H4 (cell line): ENCODE results near the gene ITGB6. TPM values are rescaled to one million over a fixed set of nuclear protein-coding genes. Genes with fewer than 3 reads are reported as not detected.
"Not testable (repeated sequence)": the region's sequence is repeated elsewhere in the genome, so short reads cannot be mapped to it uniquely, and the experiment has no call there.

Source experiments
- DNase-seq: peaks from one replicate; pipeline ENCODE4 v3.0.0-alpha.2; 2015; ENCODE audit warnings: low spot score
- total RNA-seq: library from RNA; depleted of rRNA; stranded (reverse); fragments of >200 nt; shearing (Covaris generic); gene quantifications from 2 replicates; pipeline ENCODE4 v1.2.3, GENCODE V29; 2014

The ITGB6 gene
- total RNA-seq, 1 experiment from 2014 or later, result not detected

DNA sequence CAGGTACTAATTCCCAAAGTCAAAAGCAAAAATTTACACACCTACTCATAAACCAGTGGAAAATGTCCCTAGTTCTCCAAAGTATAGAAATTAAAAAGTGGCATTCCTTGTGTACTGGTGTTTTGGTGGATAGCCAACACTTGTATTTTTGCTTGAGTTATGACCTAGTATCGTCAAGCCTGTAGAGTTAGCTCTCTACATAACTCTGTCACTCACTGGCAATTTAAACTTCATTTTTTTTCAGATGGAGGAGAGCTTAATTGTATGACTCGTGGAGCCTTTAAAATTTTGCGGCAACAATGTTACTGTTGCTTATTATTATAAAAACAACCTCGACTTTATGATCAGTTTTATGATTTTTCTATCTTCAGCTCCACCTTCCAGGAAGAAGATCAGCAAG is 58.7 kb downstream of the ITGB6 start:
- no peak for DNase-seq

DNA sequence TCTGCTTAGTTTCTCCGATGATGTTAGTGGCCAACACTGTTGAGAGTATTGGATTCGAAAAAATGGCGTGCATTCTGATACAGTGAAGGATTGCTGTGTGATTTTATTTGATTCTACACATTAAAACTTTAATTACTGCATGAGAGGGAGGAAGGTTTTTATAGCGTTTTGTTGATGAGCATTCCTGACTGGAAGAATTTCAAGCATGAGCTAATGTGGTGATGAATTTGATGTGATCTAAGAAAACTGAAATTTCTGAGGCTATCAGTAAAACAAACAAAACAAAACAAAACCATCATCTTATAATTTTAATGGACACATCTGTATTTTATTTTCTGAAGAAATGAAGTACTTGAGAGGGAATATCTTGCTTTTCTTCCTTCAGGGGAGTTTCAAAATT is 59.6 kb downstream of the ITGB6 start:
- no peak for DNase-seq

DNA sequence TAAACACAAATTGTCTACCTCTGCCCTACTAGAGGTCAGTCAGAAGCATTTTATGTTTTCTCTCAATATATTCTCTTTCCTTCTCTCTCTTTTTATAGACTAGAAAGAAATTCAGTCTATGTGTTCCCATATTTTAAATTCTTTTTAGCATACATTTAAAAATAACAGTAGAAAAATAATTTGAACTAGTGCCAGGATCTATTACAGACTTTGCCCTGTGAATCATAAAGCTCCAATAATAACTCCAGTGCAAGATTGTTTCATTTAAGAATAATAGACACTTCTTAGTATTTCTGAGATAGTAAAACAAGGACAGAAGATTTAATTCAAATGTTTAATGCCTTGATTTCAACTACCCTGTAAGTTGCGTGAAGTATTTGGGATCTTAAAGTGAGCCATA is 60.1 kb downstream of the ITGB6 start:
- DNase-seq, result no peak

DNA sequence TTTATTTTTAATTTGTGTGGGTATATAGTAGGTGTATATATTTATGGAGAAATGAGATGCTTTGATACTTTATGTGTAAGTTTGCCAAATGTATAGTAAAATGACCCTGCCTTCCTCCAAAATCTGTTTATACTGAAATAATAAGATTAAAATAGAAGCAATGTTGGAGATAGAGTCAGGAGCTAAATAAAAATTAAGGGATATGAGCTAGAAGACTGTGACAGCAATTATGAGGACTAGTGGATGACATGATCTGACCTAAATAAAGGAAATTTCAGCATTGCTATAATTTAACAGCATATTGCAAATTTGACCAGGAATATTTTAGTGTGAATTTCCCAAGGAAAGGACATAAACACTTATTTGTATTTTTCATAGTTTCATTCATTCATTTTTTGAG is 60.7 kb downstream of the ITGB6 start:
- DNase-seq, result no peak

DNA sequence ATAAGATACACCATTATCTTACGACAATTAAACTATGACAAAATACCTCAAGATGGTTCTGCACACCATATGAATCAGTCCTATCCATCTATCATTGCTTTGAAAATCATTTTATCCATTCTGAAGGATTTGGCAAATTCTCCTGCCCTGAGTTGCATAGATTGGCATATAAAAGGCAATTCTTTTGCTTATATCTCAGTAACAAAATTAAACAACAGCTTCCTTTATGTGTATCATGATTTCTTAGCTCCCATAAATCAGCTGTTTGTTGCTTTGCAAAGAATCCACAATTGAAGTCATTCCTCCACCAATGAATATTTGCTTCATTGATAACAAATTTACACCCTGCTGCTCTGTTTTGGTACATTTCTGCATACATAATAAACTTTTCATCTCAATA is 61.7 kb downstream of the ITGB6 start:
- no peak for DNase-seq

DNA sequence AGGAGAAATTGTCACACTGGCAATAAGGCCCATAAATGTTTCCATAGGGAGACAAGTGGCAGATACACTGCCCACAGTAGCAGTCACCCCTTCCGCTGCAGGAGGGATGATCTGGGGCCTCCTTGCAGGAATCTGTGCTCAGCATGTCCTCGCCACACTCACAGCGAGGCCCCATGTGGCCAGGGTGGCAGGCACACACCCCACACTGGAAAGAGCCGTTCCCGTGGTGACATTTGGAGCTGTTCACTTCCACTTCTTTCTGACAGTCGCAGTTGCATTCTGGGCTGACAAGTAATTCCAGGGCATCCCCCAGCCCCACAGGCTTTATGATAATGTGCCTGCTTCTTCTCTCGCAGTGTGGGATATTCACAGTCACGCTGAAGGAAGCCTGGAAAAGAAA is 62.6 kb downstream of the ITGB6 start:
- no peak for DNase-seq

DNA sequence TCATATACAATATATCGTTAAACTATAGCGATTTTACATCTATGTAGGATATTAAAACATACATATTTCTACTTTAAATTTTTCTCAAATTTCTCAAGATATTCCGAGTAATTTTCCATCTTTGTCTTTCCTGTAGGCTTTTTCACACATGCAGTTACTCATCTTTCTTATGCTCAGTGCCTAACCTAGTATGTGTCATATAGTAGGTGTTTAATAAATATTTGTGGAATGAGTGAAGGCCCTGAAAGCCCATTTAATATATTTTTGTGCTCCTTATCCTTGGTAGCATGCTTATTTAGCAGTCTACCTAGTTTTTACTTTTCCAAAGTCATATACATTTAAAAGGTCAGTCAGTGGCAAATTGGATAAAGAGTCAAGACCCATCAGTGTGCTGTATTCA is 67.3 kb downstream of the ITGB6 start:
- no peak for DNase-seq

DNA sequence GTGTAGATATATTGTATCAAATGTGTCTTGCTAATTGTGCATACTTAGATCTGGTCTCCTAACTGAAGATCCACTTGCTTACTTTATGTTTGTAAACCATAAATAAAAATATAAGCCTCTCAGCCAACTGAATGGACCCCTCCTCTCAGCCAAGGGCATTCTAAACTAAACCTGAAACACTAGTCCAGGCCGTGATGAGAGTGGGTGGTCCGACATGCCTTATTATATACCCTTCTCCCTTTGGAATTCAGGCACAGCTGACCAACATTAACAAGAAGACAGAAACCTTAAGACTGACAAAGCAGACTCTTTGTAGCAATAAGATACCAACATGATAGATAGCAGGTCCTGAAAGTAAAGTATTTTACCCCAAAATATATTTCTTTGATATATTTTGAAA is 73.3 kb downstream of the ITGB6 start:
- no peak for DNase-seq

DNA sequence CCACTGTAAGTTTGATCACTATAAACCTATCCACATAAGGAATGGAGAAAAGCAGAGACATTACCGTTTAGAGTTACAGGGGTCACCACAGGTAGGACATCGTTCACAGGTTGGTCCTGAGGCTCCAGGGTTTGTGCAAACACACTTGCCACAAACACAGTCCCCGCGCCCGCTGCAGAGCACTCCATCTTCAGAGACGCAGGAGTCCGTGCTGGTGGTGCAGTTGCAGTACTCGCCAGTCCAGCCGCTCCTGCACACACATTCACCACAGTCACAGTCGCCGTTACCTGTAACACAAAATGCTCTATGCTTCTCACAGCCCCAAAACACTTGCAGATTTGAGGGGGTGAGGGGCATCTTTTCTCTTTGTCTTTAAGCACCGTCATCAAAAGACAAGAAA is 73.8 kb downstream of the ITGB6 start:
- DNase-seq, result no peak

DNA sequence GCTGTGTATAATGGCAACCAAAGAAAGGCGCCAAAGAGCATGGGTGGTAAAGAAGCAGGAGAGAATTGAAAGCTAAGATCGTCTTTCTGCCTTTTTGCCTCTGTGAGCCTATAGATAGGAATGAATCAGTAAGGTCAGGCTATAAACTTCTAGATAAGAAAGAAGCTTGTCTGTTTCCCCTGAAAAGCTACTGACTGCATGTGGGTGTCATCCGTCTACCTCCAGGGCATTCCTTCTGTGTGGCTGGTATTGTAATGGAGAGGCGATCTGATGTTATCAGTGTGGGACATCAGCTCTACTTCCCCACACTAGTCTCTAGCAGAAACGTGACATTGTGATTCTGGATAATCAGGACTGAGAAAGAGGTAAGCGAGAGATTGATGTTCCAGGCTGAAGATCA is 74.2 kb downstream of the ITGB6 start:
- no peak for DNase-seq

DNA sequence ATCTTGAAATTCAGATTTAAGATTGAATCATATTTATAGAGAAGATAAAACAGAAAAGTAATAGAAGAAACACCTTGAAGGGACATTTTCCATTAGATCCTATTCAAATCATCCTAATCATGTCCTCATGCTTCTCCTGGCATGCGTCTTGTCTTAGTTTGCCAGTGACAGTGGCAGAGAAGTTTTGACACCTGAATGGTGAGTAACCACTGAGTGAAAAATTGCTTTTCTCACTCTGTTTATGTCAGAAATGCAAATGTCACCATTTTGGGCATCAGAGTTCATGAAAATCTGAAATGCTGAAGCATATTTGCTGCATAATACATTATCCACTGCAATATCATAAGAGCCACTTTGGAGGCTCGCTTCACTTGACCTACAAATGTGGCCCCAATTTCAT is 74.7 kb downstream of the ITGB6 start:
- no peak for DNase-seq

DNA sequence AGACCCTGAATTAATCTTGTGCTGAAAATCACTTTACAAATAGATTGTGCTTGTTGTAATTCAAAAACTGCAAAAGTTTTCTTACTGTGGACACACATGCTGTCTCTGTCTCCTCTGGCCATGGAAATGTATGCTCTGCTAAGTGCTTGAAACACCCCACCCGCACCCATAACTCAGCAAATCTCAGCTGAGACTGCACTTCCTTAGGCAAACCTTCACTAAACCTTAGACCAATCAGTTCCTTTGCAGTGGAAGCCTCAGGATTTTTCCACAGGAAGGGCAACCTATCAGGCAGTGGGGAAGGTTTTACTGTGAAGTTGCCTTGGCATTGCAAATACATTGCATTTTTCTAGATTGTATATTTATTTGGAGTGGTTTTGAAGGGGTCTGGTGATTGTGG is 75.5 kb downstream of the ITGB6 start:
- DNase-seq, result no peak

DNA sequence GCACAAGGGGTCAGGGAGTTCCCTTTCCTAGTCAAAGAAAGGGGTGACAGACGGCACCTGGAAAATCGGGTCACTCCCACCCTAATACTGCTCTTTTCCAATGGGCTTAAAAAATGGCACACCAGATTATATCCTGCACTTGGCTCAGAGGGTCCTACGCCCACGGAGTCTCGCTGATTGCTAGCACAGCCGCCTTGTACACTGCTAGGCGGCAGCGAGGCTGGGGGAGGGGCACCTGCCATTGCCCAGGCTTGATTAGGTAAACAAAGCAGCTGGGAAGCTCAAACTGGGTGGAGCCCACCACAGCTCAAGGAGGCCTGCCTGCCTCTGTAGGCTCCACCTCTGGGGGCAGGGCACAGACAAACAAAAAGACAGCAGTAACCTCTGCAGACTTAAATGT is 85.4 kb downstream of the ITGB6 start:
- not testable (repeated sequence) for DNase-seq

DNA sequence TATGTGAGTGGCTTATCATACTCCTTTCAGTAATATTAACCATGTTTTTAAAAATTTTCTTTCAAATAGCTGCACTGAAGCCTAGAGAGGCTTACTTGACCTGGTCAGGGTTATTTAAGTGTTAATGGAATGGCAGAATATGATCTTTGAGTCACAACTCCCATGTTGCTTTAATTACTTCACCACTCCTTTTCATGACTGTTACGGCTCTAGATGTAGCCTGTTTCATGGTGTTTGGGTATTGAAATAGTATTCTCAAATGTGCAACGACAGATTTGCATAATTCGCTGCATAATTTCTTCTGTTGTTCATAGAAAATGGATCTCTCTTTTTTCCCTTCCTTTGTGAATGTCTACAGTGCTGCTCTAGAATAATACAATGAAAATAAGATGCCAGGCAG is 86.1 kb downstream of the ITGB6 start:
- no peak for DNase-seq

DNA sequence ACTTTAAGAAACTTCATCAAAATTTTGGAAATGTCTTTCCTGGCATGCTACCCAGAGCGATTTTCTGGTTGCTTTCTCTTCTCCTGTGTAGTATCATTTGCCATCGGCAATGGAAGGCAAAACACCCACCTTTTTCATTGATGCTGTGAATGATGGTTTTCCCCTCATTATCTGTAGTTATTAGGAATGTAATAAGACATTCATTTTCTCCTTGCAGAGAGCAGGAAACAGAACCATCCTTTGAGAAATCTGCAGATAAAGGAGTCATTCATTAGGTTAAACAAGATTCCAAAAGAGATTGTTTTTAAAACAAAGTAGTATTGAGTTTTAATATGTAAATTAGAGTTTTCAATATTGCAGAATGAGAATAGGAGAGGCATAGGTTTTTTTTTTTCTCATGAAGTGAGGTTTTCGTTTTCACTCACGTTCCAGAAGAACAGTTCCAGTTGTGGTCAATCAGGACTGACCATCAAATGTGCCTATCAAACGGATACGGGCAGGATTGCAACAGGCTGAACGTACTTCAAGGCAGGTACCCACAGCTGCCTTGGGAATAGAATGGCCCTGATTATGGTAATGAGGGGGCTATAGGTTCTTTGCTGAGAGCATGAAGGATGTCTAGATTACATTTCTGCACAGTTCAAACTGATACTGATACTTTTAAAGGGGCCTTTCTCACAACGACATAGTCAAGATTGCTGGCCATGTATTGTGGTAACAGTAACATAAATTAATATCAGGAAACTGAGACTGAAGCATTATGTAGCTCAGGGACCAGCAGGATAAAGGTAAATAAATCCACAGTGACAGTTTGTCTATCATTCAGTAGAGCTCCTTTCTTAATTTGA is 87.9 kb downstream of the ITGB6 start:
- no peak for DNase-seq

DNA sequence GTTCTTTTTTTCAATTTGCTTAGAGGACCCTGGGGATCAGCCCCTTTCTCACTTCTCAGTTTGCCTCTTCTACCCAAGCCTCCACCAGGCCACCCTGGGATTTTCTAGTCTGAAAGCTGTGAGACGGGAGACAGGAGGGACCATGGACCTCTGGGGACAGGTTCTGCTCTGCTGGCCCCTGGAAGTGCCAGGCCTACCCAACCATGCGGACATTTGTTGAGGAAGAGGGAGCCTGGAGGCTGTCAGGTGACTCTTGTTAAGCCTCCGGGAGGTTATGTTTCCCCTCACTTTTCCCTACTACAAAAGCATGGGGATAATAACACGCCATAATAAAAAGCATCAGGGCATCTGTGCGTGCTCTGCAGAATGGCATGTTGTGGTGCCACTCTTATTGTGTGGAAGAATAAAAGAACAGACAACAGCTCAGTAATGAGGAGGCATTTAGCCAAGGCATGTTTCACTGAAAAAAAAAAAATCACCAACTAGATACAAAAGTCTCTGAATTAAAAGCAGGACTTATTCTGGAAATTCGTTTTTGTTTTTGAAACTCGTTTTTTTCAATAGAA is 89.3 kb downstream of the ITGB6 start:
- DNase-seq, result no peak

DNA sequence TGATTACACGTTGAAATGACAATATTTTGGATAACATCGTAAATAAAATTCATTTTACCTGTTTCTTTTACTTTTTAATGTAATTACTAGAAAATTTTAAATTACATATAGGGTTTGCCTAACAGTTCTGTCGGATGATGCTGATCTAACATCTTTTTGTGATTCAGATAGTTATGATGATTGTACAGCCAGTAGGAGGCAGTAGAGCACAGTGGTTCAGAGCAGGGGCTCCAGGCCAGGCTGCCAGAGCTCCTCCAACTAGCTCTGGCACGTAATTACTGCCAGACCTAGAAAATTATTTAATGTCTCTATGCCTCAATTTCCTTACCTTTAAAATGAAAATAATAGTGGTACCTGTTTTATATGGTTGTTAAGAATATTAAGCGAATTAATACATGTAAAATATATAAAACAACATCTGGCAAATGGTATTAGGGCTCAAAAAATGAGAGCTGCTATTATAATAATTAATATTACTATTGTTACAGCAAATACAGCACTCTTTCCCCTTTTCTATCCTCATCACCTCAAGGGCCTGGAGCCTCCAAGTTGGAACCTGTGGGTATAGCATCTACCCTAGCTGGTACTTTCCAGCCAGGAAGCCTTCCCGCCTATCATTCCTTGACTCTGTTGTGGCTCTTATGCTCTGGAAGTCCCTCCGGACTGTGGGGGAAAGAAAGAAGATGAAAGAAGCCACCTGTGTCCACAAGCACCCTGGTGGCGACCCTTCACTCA is 90.0 kb downstream of the ITGB6 start:
- peak; percentile 74 for DNase-seq

DNA sequence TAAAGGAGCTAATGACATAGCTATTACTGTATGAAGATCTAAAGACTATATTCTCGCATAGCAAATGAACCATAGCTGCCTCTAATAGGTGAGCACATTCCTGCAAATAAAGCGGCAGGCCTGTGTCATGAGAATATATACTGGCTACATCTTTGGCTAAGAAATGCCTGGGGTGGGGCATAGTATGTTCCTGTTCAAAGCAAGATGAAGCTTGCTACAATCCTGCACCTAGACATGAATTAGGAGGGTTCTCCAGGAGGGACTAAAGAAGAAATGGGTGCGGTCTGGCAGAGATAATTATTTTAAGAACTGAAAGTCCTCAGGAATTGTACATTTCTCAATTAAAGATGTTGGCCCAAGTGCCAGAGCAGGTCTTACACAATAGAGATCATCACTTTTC is 90.8 kb downstream of the ITGB6 start:
- DNase-seq, result no peak

DNA sequence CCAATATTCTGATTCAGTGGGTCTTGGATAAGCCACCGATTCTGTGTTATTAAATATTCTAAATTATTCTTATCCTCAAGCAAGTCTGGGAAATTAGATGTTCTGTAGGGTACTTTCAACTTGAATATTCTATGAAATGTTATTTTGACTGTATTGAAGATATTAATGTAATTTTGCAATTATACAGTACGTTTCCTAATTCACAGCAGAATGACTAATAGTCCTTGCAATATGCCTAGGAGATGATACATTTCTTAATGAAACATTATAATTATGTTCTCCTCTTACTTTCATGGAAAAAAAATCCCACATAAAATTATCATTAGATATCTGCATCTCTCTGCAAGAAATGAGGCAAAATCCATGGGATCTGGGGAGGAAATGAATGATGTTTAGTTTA is 91.4 kb downstream of the ITGB6 start:
- DNase-seq, result no peak

DNA sequence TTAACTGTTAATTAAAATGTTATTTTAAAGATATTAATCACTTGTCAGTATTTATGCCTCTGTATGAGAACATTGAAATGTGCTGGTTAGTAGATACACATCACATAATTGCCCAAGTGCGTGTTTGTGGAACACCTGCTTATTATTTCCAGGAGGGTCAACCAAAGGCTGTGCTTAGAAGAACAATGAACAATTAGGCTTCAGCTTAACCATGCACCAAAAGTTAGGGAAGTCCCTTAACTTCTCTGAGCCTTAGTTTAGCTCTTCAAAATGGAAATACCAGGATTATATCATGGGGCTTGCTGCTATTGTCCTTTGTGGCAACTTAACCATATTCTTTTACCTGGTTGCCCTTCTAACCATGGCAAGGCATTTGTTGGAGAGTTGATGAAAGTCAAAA is 94.7 kb downstream of the ITGB6 start:
- DNase-seq, result no peak

DNA sequence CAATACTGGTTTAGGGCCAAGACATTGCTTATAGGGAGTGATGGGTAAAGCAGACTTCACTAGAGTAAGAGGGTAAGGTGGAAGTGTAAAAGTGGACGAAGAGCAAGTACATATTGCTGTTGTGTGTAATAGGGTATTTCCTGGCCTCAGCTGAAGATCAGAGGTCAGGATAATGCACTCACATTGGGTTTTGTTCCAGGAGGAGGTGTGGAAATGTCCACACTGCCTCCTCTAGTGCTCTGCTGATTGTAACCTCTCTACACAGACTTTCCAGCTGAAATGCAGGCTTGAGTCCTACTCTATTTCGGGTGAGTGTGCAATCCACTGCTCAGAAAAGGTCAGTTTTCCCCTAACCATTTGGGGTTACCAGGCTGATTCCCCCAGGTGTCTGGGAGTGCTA is 96.0 kb downstream of the ITGB6 start:
- no peak for DNase-seq

DNA sequence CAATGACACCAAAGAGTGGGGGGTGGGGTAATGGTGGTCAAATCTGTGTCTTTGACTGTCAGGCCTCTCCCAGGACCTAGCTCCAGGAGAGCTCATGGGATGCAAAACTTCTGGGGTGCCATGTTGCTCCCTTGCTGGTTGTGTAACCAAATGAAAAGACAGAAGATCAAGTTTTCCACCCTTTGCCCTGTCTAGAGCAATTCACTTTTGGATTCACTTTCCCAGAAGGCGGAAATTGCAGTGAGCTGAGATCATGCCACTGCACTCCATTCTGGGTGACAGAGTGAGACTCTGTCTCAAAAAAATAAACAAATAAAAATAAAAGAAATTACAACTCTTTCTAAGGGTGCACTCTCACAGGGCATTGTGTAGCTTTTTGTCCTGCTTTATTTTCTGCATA is 102.7 kb downstream of the ITGB6 start:
- DNase-seq, result no peak

DNA sequence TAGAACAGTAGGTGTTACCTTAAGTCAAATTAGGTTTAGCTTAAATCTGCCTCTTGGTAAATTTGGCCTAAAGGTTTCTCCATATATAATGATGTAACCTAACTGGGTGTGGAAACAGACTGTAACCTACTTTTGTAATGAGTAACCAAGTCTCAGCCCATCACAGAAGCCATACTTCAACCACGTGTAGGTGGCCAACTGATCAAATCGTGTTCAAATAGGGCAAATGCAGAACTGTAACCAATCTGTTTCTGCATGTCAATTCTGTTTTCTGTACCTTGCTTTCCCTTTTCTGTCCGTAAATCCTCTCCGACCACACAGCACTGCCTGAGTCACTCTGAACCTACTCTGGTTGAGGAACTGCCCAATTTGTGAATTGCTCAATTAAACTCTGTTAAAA is 103.7 kb downstream of the ITGB6 start:
- DNase-seq, result no peak
